GM10248 (cell line): Measurements from ENCODE around the gene KCNS1.

Experiments used
- CTCF ChIA-PET: fragments of 300-600 bp; sonication (Branson Sonifier 250); formaldehyde crosslinking; extraction: SDS; loops from one replicate; lab custom pipeline; 2021; ENCODE audit warnings: antibody characterized with exemption; lab: Yijun Ruan, JAX
- POLR2A ChIA-PET: fragments of 350-650 bp; sonication (Branson Sonifier 250); formaldehyde crosslinking; extraction: SDS; loops from one replicate; lab custom pipeline; 2020; ENCODE audit warnings: antibody characterized with exemption; lab: Yijun Ruan, JAX
- DNase-seq: peaks from one replicate; pipeline ENCODE4 v3.0.0; 2012; ENCODE audit errors: extremely low spot score
- TF ChIP-seq, protein P1 (sequence below): IDR thresholded peaks from 2 replicates; pipeline ENCODE4 v1.5.1; 2012; ENCODE audit warnings: mild to moderate bottlenecking, low read depth; ENCODE audit errors: extremely low read depth, missing control alignments, control extremely low read depth

KCNS1 gene

DNA sequence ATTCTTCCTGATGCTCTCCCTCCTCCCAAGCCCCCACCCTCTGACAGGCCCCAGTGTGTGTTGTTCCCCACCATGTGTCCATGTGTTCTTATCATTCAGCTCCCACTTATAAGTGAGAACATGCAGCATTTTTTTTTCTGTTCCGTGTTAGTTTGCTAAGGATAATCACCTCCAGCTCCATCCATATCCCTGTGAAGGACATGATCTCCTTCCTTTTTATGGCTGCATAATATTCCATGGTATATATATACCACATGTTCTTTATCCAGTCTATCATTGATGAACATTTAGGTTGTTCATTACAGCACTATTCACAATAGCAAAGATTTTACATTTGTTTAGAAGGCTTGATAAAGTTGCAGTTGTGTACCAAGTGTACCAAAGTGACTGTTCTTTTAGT, 57.9 kb downstream of the KCNS1 start:
- POLR2A ChIA-PET, result interaction anchor here (0.6 kb wide), 1 partner anchor 18 kb away, joined by 3 read pairs; no protein-coding TSS in a partner anchor
- CTCF ChIA-PET, result interaction anchor here (1.0 to 6.2 kb wide), 19 partner anchors 8 to 249 kb away, joined by 3 to 80 read pairs (median 12); partner anchors contain the start of gene KCNS1
- no peak for DNase-seq
- TF ChIP-seq, protein P1, sequence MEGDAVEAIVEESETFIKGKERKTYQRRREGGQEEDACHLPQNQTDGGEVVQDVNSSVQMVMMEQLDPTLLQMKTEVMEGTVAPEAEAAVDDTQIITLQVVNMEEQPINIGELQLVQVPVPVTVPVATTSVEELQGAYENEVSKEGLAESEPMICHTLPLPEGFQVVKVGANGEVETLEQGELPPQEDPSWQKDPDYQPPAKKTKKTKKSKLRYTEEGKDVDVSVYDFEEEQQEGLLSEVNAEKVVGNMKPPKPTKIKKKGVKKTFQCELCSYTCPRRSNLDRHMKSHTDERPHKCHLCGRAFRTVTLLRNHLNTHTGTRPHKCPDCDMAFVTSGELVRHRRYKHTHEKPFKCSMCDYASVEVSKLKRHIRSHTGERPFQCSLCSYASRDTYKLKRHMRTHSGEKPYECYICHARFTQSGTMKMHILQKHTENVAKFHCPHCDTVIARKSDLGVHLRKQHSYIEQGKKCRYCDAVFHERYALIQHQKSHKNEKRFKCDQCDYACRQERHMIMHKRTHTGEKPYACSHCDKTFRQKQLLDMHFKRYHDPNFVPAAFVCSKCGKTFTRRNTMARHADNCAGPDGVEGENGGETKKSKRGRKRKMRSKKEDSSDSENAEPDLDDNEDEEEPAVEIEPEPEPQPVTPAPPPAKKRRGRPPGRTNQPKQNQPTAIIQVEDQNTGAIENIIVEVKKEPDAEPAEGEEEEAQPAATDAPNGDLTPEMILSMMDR, result no peak
